ENCODE results near the gene ZNF467.

Gene ZNF467

DNA sequence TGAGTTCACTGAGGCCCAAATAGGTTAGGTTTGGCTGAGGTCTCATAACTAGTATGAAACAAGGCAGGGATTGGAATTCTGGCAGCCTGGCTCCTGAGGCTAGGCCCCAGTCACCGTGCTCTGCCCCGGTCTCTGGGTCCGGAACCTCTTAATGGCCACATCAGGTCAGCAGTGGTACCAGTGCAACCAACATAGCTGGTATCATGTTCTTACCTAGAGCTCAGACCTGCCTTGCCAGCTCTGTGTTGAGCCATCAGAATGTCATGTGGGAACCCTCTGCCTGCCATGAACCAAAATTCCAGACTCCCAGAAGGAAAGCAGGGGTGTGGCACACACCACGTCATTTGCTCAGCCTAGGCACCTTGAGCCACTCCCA lies 56.5 kb downstream of the ZNF467 start:
- no peak overlapping the region for H3K4me3 ChIP-seq (ENCODE audit: low read depth in 1 of 2, low read length in 2 of 2)
- H3K27me3 ChIP-seq (ENCODE audit: insufficient read depth, low read length, poor library complexity): no peaks in the 10 kb centered on the region
- ATAC-seq (ENCODE audit: insufficient read depth, low read depth) (no peak), DNase-seq (no peak)
- H2AFZ ChIP-seq (ENCODE audit: low read depth, low read length): no peak overlapping the region
- no peaks in the 10 kb centered on the region for H3K36me3 ChIP-seq (ENCODE audit: insufficient read depth, low read length)
- H3K27ac ChIP-seq (ENCODE audit: low read length): no peak overlapping the region
- H4K20me1 ChIP-seq (ENCODE audit: insufficient read depth, low read length): no peaks in the 10 kb centered on the region
- H3K9me3 ChIP-seq (ENCODE audit: insufficient read depth, low read length, severe bottlenecking): peaks cover 13% of the 10 kb centered on the region
- no peaks in the 10 kb centered on the region for H3K79me2 ChIP-seq (ENCODE audit: insufficient read depth, low read length)
- no peak overlapping the region for H3K4me2 ChIP-seq (ENCODE audit: insufficient read depth, low read length)
- H3K9ac ChIP-seq (ENCODE audit: low read depth, low read length): no peak overlapping the region
- no peak for TF ChIP-seq EZH2 (IDR thresholded peaks at IDR 0.05; ENCODE audit: borderline replicate concordance, low read depth, low read length, severe bottlenecking)
- TF ChIP-seq, protein P1, sequence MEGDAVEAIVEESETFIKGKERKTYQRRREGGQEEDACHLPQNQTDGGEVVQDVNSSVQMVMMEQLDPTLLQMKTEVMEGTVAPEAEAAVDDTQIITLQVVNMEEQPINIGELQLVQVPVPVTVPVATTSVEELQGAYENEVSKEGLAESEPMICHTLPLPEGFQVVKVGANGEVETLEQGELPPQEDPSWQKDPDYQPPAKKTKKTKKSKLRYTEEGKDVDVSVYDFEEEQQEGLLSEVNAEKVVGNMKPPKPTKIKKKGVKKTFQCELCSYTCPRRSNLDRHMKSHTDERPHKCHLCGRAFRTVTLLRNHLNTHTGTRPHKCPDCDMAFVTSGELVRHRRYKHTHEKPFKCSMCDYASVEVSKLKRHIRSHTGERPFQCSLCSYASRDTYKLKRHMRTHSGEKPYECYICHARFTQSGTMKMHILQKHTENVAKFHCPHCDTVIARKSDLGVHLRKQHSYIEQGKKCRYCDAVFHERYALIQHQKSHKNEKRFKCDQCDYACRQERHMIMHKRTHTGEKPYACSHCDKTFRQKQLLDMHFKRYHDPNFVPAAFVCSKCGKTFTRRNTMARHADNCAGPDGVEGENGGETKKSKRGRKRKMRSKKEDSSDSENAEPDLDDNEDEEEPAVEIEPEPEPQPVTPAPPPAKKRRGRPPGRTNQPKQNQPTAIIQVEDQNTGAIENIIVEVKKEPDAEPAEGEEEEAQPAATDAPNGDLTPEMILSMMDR (IDR thresholded peaks at IDR 0.05; ENCODE audit: borderline replicate concordance, extremely low read depth, low read length, poor library complexity, severe bottlenecking): no peak
- no peaks in the 10 kb centered on the region for H3K4me1 ChIP-seq (ENCODE audit: insufficient read depth, low read length)

DNA sequence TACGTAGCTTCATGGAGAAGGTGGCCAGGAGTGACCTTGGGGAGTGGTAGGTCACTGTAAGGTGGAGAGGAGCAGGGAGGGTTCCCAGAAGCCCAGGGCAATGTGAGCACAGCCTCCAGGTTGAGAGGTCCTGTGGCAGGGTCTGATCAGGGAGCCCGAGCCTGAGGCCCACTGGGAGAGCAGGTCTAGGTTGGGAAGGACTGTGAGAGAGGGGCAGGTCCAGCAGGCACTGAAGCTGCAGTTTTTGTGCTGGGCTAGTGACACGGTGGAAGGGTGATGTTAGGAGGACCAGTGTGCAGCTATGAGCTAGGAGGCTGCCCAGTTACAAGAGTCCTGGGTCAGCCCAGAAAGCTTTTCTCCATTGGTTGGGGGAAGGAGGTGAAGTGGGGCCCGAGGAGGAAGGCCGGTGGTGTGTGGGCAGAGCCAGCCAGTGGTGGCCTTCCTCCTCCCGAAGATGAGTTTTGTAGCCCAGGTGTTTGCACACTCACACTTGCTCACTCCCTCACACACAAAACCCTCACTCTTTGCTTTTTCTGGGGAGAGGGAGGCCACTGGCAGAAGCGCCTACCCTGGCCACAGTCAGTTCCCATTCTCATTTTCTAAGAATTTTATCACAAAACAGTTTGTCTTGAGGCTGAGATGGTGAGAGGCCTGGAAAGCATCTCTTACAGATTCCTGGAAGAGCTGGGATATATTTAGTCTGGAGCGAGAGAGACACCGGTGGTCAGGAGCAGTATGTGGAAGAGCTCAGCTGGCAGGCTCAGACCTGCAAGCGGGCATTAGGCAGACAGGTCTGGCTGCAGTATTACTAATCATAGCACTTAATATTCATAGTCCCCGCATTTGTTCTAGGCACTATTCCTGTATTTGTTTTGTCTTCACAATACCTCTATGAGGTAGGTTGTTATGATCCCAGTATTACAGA lies 57.1 kb downstream of the ZNF467 start:
- Histone ChIP-seq H3K36me3 (ENCODE audit: insufficient read depth, low read length) (no peaks in the 10 kb centered on the region), H3K4me3 (ENCODE audit: low read depth in 1 of 2, low read length in 2 of 2) (no peak overlapping the region), H3K27me3 (ENCODE audit: insufficient read depth, low read length, poor library complexity) (no peaks in the 10 kb centered on the region), H3K9me3 (ENCODE audit: insufficient read depth, low read length, severe bottlenecking) (peaks cover 19% of the 10 kb centered on the region), H3K79me2 (ENCODE audit: insufficient read depth, low read length) (no peaks in the 10 kb centered on the region), H3K4me2 (ENCODE audit: insufficient read depth, low read length) (no peak overlapping the region), H3K9ac (ENCODE audit: low read depth, low read length) (no peak overlapping the region), H3K4me1 (ENCODE audit: insufficient read depth, low read length) (no peaks in the 10 kb centered on the region), H2AFZ (ENCODE audit: low read depth, low read length) (no peak overlapping the region), H3K27ac (ENCODE audit: low read length) (no peak overlapping the region), H4K20me1 (ENCODE audit: insufficient read depth, low read length) (no peaks in the 10 kb centered on the region)
- no peak for TF ChIP-seq EZH2 (IDR thresholded peaks at IDR 0.05; ENCODE audit: borderline replicate concordance, low read depth, low read length, severe bottlenecking)
- TF ChIP-seq, protein P1 (IDR thresholded peaks at IDR 0.05; ENCODE audit: borderline replicate concordance, extremely low read depth, low read length, poor library complexity, severe bottlenecking): no peak
- ATAC-seq (ENCODE audit: insufficient read depth, low read depth) (no peak), DNase-seq (no peak)

DNA sequence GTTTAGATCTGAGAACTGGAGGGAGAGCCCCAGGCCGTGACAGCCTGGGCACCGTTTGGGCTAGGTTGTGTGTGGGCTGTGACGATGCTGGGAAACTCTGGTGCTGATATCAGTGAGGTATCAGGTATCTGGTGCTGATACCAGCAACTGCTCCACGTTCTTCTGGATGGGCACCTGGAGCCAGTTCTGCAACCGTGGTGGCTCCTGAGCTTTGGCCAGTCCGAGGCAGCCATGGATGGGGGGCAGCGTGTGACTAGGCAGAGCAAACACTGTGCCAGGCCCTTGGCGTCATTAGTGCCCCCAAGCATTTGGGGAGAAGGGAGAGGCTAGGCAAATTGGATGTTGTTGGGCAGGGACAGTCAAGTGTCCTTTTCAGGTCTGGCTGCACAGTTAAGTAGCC lies 57.9 kb downstream of the ZNF467 start:
- ATAC-seq (ENCODE audit: insufficient read depth, low read depth): no peak

More for the DNA sequence above, 57.9 kb downstream of the ZNF467 start:
- no peaks in the 10 kb centered on the region for H3K79me2 ChIP-seq (ENCODE audit: insufficient read depth, low read length)
- H3K4me3 ChIP-seq (ENCODE audit: low read depth in 1 of 2, low read length in 2 of 2): no peak overlapping the region
- no peaks in the 10 kb centered on the region for H4K20me1 ChIP-seq (ENCODE audit: insufficient read depth, low read length)
- no peak overlapping the region for H3K9ac ChIP-seq (ENCODE audit: low read depth, low read length)
- H3K36me3 ChIP-seq (ENCODE audit: insufficient read depth, low read length): no peaks in the 10 kb centered on the region
- no peak overlapping the region for H3K27ac ChIP-seq (ENCODE audit: low read length)
- H3K27me3 ChIP-seq (ENCODE audit: insufficient read depth, low read length, poor library complexity): no peaks in the 10 kb centered on the region
- no peaks in the 10 kb centered on the region for H3K4me1 ChIP-seq (ENCODE audit: insufficient read depth, low read length)
- no peak overlapping the region for H2AFZ ChIP-seq (ENCODE audit: low read depth, low read length)
- H3K9me3 ChIP-seq (ENCODE audit: insufficient read depth, low read length, severe bottlenecking): peaks cover 26% of the 10 kb centered on the region
- H3K4me2 ChIP-seq (ENCODE audit: insufficient read depth, low read length): no peak overlapping the region
- TF ChIP-seq EZH2 (IDR thresholded peaks at IDR 0.05; ENCODE audit: borderline replicate concordance, low read depth, low read length, severe bottlenecking): no peak
- TF ChIP-seq, protein P1 (IDR thresholded peaks at IDR 0.05; ENCODE audit: borderline replicate concordance, extremely low read depth, low read length, poor library complexity, severe bottlenecking): no peak
- no peak for DNase-seq
